ENCODE data around the gene SRSF2. TPM values are rescaled to one million over a fixed set of nuclear protein-coding genes. Genes with fewer than 3 reads are reported as not detected.

SRSF2 gene, protein sequence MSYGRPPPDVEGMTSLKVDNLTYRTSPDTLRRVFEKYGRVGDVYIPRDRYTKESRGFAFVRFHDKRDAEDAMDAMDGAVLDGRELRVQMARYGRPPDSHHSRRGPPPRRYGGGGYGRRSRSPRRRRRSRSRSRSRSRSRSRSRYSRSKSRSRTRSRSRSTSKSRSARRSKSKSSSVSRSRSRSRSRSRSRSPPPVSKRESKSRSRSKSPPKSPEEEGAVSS
- 189 and 281 TPM in 2 replicates for total RNA-seq

DNA sequence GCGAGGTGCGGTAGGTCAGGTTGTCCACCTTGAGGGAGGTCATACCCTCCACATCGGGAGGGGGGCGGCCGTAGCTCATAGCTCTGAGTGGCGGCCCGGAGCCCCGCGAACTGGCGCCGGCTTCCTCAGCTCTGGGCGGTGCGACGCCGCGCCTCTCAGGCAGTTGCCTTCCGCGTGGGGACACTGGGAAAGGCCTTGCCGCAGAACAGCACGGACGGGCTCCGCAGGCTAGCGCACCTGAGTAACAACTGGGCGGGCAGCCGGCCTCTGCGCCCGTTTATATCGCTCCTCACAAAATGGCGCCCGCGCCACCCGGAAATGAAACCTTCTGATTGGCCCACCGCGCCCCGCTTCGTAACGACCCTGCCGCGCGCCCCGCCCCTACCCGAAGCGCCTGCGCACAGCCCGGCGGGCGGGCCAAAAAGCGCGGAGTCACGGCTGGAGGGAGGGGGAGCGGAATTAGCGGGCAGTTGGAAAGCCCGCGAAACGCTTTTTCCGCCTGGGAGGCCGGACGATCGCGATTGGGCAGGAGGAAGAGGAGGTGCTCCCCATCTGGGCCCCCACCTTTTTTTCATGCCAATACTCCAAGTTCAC lies at the start of gene SRSF2:
Gene SRSF2 (minus strand): TSS at position 250 of the 594 bp plus-strand sequence. CDS start 171 bp downstream, at position 79.

DNA sequence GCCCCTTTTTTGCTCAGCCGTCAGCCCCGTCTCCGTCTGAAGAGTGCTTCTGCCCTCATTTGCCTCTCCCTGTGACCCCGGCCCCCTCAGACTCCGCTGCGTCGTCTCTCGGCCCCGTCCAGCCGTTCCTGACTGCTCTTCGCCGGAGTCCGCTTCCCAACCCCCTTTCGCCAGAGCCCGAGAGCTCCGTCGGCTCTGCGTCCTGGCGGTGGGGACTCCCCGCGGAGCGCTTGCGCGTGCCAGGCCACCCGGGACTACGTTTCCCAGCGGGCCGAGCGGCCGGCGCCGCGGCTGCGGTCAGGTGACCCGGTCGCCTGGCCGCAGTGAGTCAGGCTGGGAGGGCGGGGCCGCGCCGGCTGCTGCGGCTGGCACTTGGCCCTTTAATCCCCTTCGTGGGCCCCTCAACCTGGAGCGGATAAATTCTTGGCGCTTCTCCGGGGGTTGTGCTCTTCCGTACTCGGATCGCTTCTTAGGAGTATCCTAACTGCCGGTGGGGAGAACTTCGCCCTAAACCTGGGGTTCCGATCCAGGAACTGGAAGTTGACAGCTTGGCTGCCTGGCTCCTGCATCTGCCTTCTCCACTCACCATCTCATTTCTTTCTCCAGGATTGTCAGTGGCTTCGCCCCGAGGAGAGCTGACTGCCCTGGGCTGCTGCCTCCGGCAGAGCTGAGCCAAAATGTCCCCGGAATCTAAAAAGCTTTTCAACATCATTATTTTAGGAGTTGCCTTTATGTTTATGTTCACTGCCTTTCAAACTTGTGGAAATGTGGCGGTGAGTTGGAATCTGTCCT lies 741 bp upstream of the SRSF2 start, which contains the start of gene MFSD11:
Gene MFSD11 (plus strand): TSS at position 444 of the 792 bp plus-strand sequence. CDS start 234 bp downstream, at position 678.

DNA sequence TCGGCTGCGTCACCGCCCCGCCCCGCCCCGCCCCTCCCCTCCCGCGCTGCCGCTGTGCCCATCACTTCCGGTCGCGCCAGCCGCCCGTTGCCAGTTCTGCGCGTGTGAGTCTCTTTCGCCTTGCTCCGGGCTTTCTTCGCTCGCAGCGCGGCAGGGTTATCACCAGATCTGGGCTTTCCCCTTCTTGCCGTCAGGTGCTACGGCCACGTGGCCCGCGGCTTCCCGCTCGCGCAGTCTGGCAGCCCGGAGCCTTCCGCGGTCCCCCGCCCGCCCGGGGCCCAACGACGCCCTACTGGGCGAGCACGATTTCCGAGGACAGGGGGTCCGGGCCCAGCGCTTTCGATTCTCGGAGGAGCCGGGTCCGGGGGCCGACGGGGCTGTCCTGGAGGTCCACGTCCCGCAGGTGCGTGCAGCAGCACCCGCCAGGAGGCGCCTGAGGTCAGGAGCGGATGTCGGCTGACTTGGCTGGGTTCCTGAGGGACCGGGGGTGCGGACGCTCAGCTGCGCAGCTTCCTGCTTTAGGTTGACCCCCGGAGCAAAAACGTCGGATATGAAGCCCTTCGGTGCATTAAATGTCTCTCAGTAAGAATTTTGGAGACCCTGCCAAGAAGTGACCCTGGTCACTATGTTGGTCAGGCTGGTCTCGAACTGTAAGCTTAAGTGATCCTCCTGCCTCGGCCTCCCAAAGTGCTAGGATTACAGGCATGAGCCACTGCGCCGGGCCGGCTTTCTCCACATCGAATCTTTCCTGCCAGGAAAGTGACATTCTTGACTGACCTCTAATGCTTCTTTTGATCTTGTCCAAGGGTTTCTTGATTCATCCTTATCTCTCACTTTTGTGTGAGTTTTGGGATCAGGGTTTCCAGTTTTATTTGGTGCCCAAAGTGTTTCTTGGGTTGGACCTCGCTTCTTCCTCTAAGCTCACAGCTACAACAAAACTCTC lies 10.1 kb downstream of the SRSF2 start, which contains the start of gene METTL23:
Gene METTL23 (plus strand): TSS at position 64 of the 943 bp plus-strand sequence. CDS start 2,872 bp downstream, outside the sequence.

DNA sequence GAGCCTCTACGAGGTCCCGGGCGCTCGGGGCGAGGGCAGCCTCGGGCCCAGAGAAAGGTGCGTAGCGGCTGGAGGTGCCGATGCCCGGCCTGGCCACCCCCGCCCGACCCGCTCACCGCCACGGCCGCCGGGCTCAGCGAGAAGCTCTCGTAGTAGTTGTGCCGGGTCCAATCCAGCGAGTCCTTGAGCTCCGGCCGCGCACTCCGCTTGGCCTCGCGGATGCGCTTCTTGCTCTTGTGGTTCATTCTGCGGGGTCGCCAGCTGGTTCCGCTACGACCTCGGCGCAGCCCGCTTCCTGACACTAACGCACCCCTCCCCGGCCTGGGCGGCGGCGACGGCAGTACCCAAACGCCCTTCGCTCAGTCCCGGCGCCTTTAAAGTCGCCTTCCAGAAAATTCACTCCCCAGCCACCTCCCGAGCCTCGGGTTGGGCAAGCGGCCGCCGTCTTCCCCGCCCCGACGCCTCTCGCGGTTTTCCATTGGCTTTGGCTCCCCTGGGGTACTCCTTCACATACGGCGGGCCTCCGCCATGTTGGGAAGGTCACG lies 10.8 kb downstream of the SRSF2 start, which contains the start of gene JMJD6:
Gene JMJD6 (minus strand): TSS at position 376 of the 545 bp plus-strand sequence. CDS start 131 bp downstream, at position 245.

DNA sequence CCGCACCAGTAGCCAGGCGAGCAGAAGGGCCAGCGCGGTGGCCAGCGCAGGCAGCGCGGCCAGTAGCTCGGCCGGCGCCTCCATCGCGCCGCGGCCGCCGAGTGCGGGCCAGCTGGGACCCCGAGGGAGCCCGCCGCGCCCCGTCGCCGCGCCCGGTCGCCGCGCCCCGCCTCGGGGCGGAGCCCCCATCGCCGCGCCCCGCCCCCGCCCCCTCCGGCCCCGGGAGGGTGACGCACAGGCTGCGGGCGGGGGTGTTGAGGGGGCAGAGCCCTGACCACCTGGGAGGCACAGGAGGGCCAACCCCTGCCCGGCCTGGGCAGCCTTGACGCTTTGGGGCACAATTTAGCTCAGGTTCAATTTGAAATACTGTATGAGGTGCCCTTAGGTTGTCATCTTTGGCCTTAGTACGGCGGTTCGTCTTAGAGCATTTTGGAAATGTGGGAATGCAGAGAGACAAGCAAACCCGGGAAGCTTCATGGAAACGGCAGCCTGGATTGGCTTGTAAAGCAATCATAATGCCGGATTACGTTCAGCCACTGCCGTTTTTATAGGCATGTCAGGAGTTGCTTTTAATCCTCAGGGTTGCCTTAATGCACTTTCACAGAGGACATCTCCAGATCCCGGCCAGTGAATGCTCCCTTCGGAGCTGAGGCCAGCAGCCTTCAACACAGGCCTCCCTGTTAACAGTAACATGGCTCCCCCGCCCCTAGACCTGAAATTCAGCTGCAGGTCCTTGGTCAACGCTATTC lies 26.1 kb downstream of the SRSF2 start, which contains the start of gene MXRA7:
Gene MXRA7 (minus strand): TSS at position 103 of the 749 bp plus-strand sequence. CDS start 19 bp downstream, at position 84.

Other genes starting within 250 kb of the SRSF2 start
- gene RHBDF2, start 235.9 kb downstream of the SRSF2 start, total RNA-seq: 8.1 and 18.1 TPM in 2 replicates
- gene CYGB, start 199.6 kb downstream of the SRSF2 start, total RNA-seq: 0.32 and 0.46 TPM in 2 replicates
- gene PRCD, start 197.3 kb downstream of the SRSF2 start, total RNA-seq: not detected in 2 replicates
- gene ST6GALNAC2, start 151.5 kb downstream of the SRSF2 start, total RNA-seq: 0.65 and 1.1 TPM in 2 replicates
- not detected in 2 replicates for gene ST6GALNAC1, start 93.6 kb downstream of the SRSF2 start, total RNA-seq
- 63.3 and 114 TPM in 2 replicates for gene MXRA7, start 26.4 kb downstream of the SRSF2 start, total RNA-seq
- 22.4 and 22.9 TPM in 2 replicates for gene JMJD6, start 10.7 kb downstream of the SRSF2 start, total RNA-seq
- gene METTL23, start 10.5 kb downstream of the SRSF2 start, total RNA-seq: 22.4 and 24.0 TPM in 2 replicates
- 22.1 and 28.9 TPM in 2 replicates for gene MFSD11, start 788 bp upstream of the SRSF2 start, total RNA-seq
- 0.91 and 0.97 TPM in 2 replicates for gene MGAT5B, start 131.1 kb upstream of the SRSF2 start, total RNA-seq